Measurements from ENCODE around the gene SMIM14.

DNA sequence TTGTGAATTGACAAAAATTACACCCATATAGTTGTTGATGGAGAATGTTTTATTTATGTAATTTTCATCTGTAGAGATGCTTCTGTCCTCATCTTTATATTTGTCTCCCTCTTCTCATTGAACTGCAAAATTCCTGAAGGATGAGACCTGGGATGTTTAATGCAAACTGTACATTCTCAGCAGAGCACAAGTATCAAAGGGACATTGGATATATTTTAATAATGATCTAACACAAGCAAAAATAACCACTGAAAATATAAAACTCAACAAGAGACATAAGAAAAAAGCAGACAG is 140.0 kb downstream of the SMIM14 start:
- TF ChIP-seq POLR2A (IDR thresholded peaks at IDR 0.05; ENCODE audit: low read depth, low read length), result no peak
- TF ChIP-seq POLR2AphosphoS5 (IDR thresholded peaks at IDR 0.05; ENCODE audit: low read depth, low read length), result no peak
- no peak for TF ChIP-seq TAF1 (IDR thresholded peaks at IDR 0.05; ENCODE audit: borderline replicate concordance, low read depth, low read length)

Data from GM12892 (cell line).